Parathyroid adenoma (tissue), 2 donors: ENCODE data around the gene RIPOR3.
A peak's percentile ranks its signal among the peaks of the same experiment; 100 is the strongest.

Source experiments
- H2AFZ ChIP-seq: fragments of 300-600 bp; sonication (generic); one replicate; pipeline ENCODE4 v1.7.0; 2017; ENCODE audit warnings: antibody characterized with exemption, mild to moderate bottlenecking
- H3K27ac ChIP-seq: fragments of 300-600 bp; sonication (generic); one replicate; pipeline ENCODE4 v1.7.0; 2017
- H3K27me3 ChIP-seq: fragments of 300-600 bp; sonication (generic); one replicate; pipeline ENCODE4 v1.7.0; 2017; ENCODE audit warnings: low read length; ENCODE audit not compliant: control insufficient read depth, insufficient read depth
- H3K36me3 ChIP-seq: fragments of 300-600 bp; sonication (generic); one replicate; pipeline ENCODE4 v1.7.0; 2017; ENCODE audit warnings: low read length; ENCODE audit not compliant: control insufficient read depth, insufficient read depth
- H3K4me1 ChIP-seq: fragments of 300-600 bp; sonication (generic); one replicate; pipeline ENCODE4 v1.7.0; 2017; ENCODE audit warnings: control low read depth
- H3K4me2 ChIP-seq: fragments of 300-600 bp; sonication (generic); one replicate; pipeline ENCODE4 v1.7.0; 2017; ENCODE audit warnings: low read length
- H3K4me3 ChIP-seq: fragments of 300-600 bp; sonication (generic); one replicate; pipeline ENCODE4 v1.7.0; 2017; ENCODE audit warnings: low read depth, low read length
- H3K79me2 ChIP-seq: fragments of 300-600 bp; sonication (generic); one replicate; pipeline ENCODE4 v1.7.0; 2017; ENCODE audit warnings: control low read depth
- H3K9ac ChIP-seq: fragments of 300-600 bp; sonication (generic); one replicate; pipeline ENCODE4 v1.7.0; 2017; ENCODE audit warnings: mild to moderate bottlenecking
- H3K9me3 ChIP-seq: fragments of 300-600 bp; sonication (generic); one replicate; pipeline ENCODE4 v1.7.0; 2017; ENCODE audit warnings: low read length; ENCODE audit not compliant: control insufficient read depth
- TF ChIP-seq, protein P1 (sequence below): fragments of 300-600 bp; sonication (generic); IDR thresholded peaks from one replicate; pipeline ENCODE4 v1.7.0; 2017; ENCODE audit warnings: antibody characterized with exemption, mild to moderate bottlenecking
- donor health status: primary hyperparathyroidism.

Gene RIPOR3

DNA sequence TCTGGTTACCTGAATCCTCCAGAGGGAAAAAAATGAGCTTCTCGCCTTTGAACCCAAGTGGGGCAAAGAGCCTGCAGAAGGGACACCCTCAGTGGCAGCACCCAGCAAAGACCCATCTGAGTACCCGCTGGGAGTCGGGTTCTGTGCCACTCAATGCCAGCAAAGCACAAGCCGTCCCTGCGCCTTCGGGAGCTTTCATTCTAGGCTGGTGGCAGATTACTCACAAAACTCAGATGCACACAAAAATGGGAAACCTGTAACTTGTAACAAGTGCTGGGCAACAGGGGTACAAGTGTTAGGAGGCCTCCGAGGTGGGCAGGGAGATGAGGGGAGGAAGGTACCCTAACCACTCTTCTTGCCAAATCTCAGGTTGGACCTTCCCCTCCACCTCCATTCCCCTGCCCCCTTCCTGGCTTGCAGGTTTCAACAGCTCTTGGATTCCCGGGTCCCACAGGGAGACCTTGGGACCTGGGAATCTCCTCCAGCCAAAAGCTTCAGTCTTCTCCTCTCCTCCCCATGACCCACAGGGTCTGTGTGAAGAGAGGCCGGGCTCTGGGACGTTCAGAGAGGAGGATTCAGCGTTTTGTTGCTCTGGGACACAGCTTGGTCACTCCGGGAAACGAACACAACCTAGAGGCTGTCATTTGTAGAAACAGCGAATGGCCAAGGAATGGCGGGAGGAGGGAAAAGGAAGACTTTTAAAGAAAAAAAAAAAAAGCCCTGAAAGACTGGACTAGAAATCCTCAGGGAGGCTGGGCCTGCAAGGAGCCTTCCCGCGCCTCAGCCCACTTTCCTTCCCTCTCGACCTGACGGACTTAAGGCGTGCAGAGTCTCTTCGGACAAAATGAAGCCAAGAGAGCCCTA is 38.8 kb upstream of the RIPOR3 start:
- TF ChIP-seq, protein P1, sequence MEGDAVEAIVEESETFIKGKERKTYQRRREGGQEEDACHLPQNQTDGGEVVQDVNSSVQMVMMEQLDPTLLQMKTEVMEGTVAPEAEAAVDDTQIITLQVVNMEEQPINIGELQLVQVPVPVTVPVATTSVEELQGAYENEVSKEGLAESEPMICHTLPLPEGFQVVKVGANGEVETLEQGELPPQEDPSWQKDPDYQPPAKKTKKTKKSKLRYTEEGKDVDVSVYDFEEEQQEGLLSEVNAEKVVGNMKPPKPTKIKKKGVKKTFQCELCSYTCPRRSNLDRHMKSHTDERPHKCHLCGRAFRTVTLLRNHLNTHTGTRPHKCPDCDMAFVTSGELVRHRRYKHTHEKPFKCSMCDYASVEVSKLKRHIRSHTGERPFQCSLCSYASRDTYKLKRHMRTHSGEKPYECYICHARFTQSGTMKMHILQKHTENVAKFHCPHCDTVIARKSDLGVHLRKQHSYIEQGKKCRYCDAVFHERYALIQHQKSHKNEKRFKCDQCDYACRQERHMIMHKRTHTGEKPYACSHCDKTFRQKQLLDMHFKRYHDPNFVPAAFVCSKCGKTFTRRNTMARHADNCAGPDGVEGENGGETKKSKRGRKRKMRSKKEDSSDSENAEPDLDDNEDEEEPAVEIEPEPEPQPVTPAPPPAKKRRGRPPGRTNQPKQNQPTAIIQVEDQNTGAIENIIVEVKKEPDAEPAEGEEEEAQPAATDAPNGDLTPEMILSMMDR = no peak
- Histone ChIP-seq H3K4me3 (peak overlapping the region; percentile 69), H3K27ac (peak overlapping the region; percentile 84), H3K27me3 (no peaks in the 10 kb centered on the region), H3K9ac (no peak overlapping the region), H3K4me1 (peaks cover 14% of the 10 kb centered on the region), H3K79me2 (peaks cover 21% of the 10 kb centered on the region), H3K9me3 (no peaks in the 10 kb centered on the region), H3K36me3 (no peaks in the 10 kb centered on the region), H2AFZ (peak overlapping the region; percentile 94), H3K4me2 (peak overlapping the region; percentile 76)

DNA sequence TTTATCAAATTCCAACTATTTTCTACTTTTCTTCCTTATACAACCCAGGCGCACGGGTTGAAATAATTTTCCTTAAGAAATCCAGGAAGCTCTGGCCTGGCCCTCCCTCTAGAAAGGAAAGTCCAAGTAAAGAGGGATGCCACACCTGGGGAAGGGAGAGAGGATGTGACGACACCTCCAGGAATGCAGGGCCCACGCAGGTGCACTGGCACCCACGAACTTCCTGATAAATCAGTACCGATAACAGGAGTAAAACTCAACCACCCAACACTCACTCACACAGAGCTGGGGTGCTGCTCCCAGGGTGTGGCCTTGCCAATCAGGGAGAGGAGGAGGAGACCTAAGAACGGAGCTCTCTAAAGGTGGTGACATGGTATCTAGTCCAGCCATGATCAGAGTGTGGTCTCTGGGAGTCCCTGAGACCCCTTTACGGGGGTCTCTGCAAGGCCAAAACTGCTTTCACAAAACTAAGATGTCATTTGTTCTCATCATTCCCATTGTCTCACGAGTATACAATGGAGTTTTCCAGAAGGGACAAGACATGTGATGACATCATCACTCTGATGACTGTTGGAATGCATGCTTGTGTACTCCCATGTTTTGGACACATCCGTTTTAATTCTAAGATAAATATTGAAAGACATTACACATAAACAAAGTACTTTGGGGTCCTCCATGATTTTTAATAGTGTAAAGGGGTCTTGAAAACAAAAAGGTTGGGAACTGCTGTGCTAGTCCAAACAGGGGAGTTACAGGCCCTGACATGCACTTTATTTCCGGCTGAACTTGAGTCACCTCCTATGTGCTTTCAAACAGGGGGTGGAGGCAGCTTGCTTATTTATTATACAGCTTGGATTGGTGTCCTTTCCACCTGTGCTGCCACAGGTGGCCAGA is 37.9 kb upstream of the RIPOR3 start:
- no peaks in the 10 kb centered on the region for H3K27me3 ChIP-seq
- no peaks in the 10 kb centered on the region for H3K9me3 ChIP-seq
- no peaks in the 10 kb centered on the region for H3K36me3 ChIP-seq
- peaks cover 15% of the 10 kb centered on the region for H3K79me2 ChIP-seq
- TF ChIP-seq, protein P1 = no peak
- no peak overlapping the region for H3K4me2 ChIP-seq
- peak overlapping the region; percentile 84 for H3K27ac ChIP-seq
- peak overlapping the region; percentile 94 for H2AFZ ChIP-seq
- H3K9ac ChIP-seq = no peak overlapping the region
- H3K4me1 ChIP-seq = peaks cover 23% of the 10 kb centered on the region
- H3K4me3 ChIP-seq = no peak overlapping the region

DNA sequence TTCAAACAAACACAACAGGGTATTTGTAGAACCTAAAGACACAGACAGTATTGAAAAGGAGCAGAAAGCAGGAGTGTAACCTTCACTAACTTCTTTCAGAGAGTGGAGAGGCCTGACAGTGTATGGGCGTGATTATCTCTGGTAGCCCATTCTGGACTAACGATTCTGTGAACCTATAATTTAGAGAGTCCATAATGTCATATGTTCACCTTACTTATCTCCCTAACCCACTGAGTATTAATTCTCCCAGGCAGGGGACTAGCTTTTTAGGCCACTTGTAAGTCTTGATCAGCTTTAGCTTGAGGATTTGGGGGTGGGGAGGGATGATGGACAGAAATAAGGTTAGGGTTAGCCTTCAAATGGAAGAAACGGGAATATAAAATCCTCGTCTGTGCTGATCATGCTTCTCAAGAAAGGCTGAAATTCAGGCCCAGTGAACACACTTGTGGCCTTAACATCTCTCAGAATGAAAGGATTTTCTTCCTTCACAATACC is 37.2 kb upstream of the RIPOR3 start:
- Histone ChIP-seq H3K9me3 (no peaks in the 10 kb centered on the region), H3K27ac (no peak overlapping the region), H3K27me3 (no peaks in the 10 kb centered on the region), H3K4me1 (peaks cover 24% of the 10 kb centered on the region), H3K9ac (no peak overlapping the region), H3K4me2 (no peak overlapping the region), H2AFZ (no peak overlapping the region), H3K4me3 (no peak overlapping the region), H3K36me3 (no peaks in the 10 kb centered on the region), H3K79me2 (peaks cover 9% of the 10 kb centered on the region)
- TF ChIP-seq, protein P1 = no peak

DNA sequence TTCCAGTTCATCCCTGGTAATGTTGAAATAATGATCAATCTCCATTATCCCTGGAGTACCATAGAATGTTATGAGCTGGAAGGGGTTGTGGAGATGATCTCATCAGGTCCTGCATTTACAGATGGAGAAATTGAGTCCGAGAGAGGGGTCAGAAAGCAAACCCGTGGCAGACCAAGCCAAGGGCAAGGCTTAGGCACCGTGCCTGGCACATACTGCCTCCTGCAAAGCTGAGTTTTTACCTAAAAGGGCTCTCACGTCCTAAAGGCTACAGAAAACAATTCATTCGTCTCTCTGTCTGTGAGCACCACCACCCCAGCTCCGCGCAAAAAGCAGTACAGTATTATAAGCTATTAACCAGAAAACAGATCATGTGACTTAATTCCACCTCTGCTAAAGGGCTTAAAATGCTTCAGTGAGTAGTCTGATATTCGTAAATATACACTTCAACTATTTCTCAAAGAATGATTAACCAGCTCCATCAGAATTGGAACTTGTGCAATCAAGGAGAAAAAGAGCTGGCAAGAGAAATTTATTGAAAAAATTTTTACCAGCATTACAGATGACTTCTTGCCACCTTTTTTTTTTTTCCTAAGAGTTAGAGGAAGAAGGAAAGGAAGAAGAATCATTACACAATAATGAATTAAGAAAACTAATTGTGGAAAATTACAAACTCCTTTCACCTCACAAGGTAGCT is 36.6 kb upstream of the RIPOR3 start:
- Histone ChIP-seq H3K27me3 (no peaks in the 10 kb centered on the region), H3K36me3 (no peaks in the 10 kb centered on the region), H3K4me2 (no peak overlapping the region), H2AFZ (no peak overlapping the region), H3K27ac (no peak overlapping the region), H3K79me2 (peaks cover 9% of the 10 kb centered on the region), H3K4me3 (no peak overlapping the region), H3K9me3 (no peaks in the 10 kb centered on the region), H3K4me1 (peaks cover 24% of the 10 kb centered on the region), H3K9ac (no peak overlapping the region)
- TF ChIP-seq, protein P1 = no peak
